Uterus (tissue), 2 donors: ENCODE results near the gene MYH16.

Experiments
- CTCF ChIP-seq, 4 experiments: fragments of 200-600 bp in 2 of 4; fragments of 450-650 bp in 2 of 4; sonication (generic) in 2 of 4; IDR thresholded peaks; one replicate each; pipeline ENCODE4 v1.5.1; 2016 to 2019; ENCODE audit warnings: antibody characterized with exemption in 4 of 4, mild to moderate bottlenecking in 2 of 4, moderate library complexity in 1 of 4
- POLR2A ChIP-seq, 2 donors: fragments of 450-650 bp; IDR thresholded peaks; one replicate each; pipeline ENCODE4 v1.6.1; 2016; ENCODE audit warnings: antibody characterized with exemption in 2 of 2, mild to moderate bottlenecking in 1 of 2, moderate library complexity in 1 of 2

- TF ChIP-seq CTCF (IDR thresholded peaks at IDR 0.05) (no peak), POLR2A (IDR thresholded peaks at IDR 0.05) (no peak)
Observed at GRCh38 chr7:99235925-99236324, 36.7 kb upstream of the MYH16 start.
